HUDEP-2 (cell line): ENCODE data around the gene GNAT2.

Source experiments
- DNase-seq, 76 experiments: peaks; one replicate each; lab custom pipeline; 2025; ENCODE audit not compliant: unreplicated experiment in 76 of 76; lab: John Stamatoyannopoulos, UW

GNAT2 gene

GRCh38 chr1:109643385-109644230 is 24.2 kb upstream of the GNAT2 start:
- DNase-seq, result peak in 70 of 76 experiments; percentile 27 to 85 (median 68)

GRCh38 chr1:109642626-109643025 is 23.2 kb upstream of the GNAT2 start:
- DNase-seq, result no peak

- no peak for DNase-seq
These were observed 22.4 kb upstream of the GNAT2 start for GRCh38 chr1:109641861-109642260.

GRCh38 chr1:109641078-109641740 is 21.8 kb upstream of the GNAT2 start:
- DNase-seq, result peak in 13 of 76 experiments; percentile 11 to 52 (median 30)

- peak in 75 of 76 experiments; percentile 32 to 96 (median 82) for DNase-seq
These were observed 21.0 kb upstream of the GNAT2 start for GRCh38 chr1:109640285-109640865.

GRCh38 chr1:109639841-109640184 is 20.4 kb upstream of the GNAT2 start:
- DNase-seq, result no peak

- DNase-seq, result peak in 10 of 76 experiments; percentile 16 to 47 (median 25)
These were observed 19.8 kb upstream of the GNAT2 start for GRCh38 chr1:109639063-109639840.

- DNase-seq, result no peak
These were observed 18.0 kb upstream of the GNAT2 start for GRCh38 chr1:109637446-109637845.

- DNase-seq, result peak in 12 of 76 experiments; percentile 13 to 43 (median 23)
These were observed 17.0 kb upstream of the GNAT2 start for GRCh38 chr1:109636201-109636952.

- no peak for DNase-seq
These were observed 16.4 kb upstream of the GNAT2 start for GRCh38 chr1:109635862-109636200.

- DNase-seq, result no peak
These were observed 15.6 kb upstream of the GNAT2 start for GRCh38 chr1:109634771-109635750.

GRCh38 chr1:109634292-109634691 is 14.9 kb upstream of the GNAT2 start:
- no peak for DNase-seq

- DNase-seq, result no peak
These were observed 13.4 kb upstream of the GNAT2 start for GRCh38 chr1:109632671-109633346.

- DNase-seq, result no peak
These were observed 12.4 kb upstream of the GNAT2 start for GRCh38 chr1:109631513-109632505.

- no peak for DNase-seq
These were observed 11.6 kb upstream of the GNAT2 start for GRCh38 chr1:109630898-109631512.

GRCh38 chr1:109630081-109630897 is 10.9 kb upstream of the GNAT2 start:
- DNase-seq, result peak in 1 of 76 experiments; percentile 15
